Astrocyte (in vitro differentiated cells and primary cell): Measurements from ENCODE around the gene ZNF292. TPM values are rescaled to one million over a fixed set of nuclear protein-coding genes. Genes with fewer than 3 reads are reported as not detected.

Source experiments
- DNase-seq: peaks from one replicate; pipeline ENCODE4 v3.0.0-alpha.2; 2010; ENCODE audit warnings: low read depth
- FAIRE-seq: peaks from 2 replicates; lab custom pipeline; 2011; peaks lifted over from hg19 to GRCh38; lab: Jason Lieb, UNC
- H2AFZ ChIP-seq: 2 replicates; pipeline ENCODE4 v1.6.0; 2012; ENCODE audit warnings: low read depth, low read length, inconsistent platforms
- H3K27ac ChIP-seq: 2 replicates; pipeline ENCODE4 v1.5.1; 2011; ENCODE audit warnings: low read depth, low read length, inconsistent platforms
- H3K27me3 ChIP-seq: 2 replicates; pipeline ENCODE4 v1.6.0; 2011; ENCODE audit warnings: low read length, inconsistent platforms; ENCODE audit not compliant: insufficient read depth
- H3K36me3 ChIP-seq: 2 replicates; pipeline ENCODE4 v1.5.1; 2011; ENCODE audit warnings: low read length, inconsistent platforms; ENCODE audit not compliant: insufficient read depth
- H3K4me1 ChIP-seq: 2 replicates; pipeline ENCODE4 v1.5.1; 2011; ENCODE audit warnings: low read length, inconsistent platforms; ENCODE audit not compliant: insufficient read depth
- H3K4me2 ChIP-seq: 2 replicates; pipeline ENCODE4 v1.6.0; 2012; ENCODE audit warnings: low read length, inconsistent platforms
- H3K4me3 ChIP-seq: 2 replicates; pipeline ENCODE4 v1.5.1; 2011; ENCODE audit warnings: low read depth, mild to moderate bottlenecking, low read length, inconsistent platforms; ENCODE audit not compliant: insufficient read depth
- H3K79me2 ChIP-seq: 2 replicates; pipeline ENCODE4 v1.6.0; 2012; ENCODE audit warnings: mild to moderate bottlenecking, low read length, inconsistent platforms; ENCODE audit not compliant: insufficient read depth
- H3K9ac ChIP-seq: 2 replicates; pipeline ENCODE4 v1.6.0; 2012; ENCODE audit warnings: mild to moderate bottlenecking, low read length, inconsistent platforms
- H3K9me3 ChIP-seq: 2 replicates; pipeline ENCODE4 v1.5.1; 2012; ENCODE audit warnings: low read depth, mild to moderate bottlenecking, low read length, inconsistent platforms; ENCODE audit not compliant: insufficient read depth
- H4K20me1 ChIP-seq: 2 replicates; pipeline ENCODE4 v1.6.0; 2012; ENCODE audit warnings: low read length, inconsistent platforms; ENCODE audit not compliant: insufficient read depth
- H3K27ac Mint-ChIP-seq: one replicate; pipeline ENCODE4 v1.8.0; 2021; ENCODE audit warnings: mild to moderate bottlenecking, mixed read lengths; ENCODE audit not compliant: unreplicated experiment
- H3K27me3 Mint-ChIP-seq: one replicate; pipeline ENCODE4 v1.8.0; 2021; ENCODE audit warnings: low read depth, mixed read lengths; ENCODE audit not compliant: unreplicated experiment
- H3K36me3 Mint-ChIP-seq: one replicate; pipeline ENCODE4 v1.8.0; 2021; ENCODE audit warnings: low read depth, mixed read lengths; ENCODE audit not compliant: unreplicated experiment
- H3K4me1 Mint-ChIP-seq: one replicate; pipeline ENCODE4 v1.8.0; 2021; ENCODE audit warnings: low read depth, mixed read lengths; ENCODE audit not compliant: unreplicated experiment
- H3K4me3 Mint-ChIP-seq: one replicate; pipeline ENCODE4 v1.8.0; 2021; ENCODE audit warnings: mild to moderate bottlenecking, moderate library complexity, mixed read lengths; ENCODE audit not compliant: unreplicated experiment
- H3K9me3 Mint-ChIP-seq: one replicate; pipeline ENCODE4 v1.8.0; 2021; ENCODE audit warnings: mild to moderate bottlenecking, mixed read lengths; ENCODE audit not compliant: unreplicated experiment
- EZH2 ChIP-seq: IDR thresholded peaks from 2 replicates; pipeline ENCODE4 v1.6.1; 2012; ENCODE audit warnings: mild to moderate bottlenecking, low read length, inconsistent platforms; ENCODE audit not compliant: insufficient read depth
- total RNA-seq: library from RNA; stranded (reverse); gene quantifications from 2 replicates; pipeline ENCODE4 v1.2.1, GENCODE V29; 2021
- TF ChIP-seq, protein P1 (sequence below): IDR thresholded peaks from 2 replicates; pipeline ENCODE4 v1.5.1; 2011; ENCODE audit warnings: low read depth, mild to moderate bottlenecking, inconsistent platforms, low read length, moderate library complexity; ENCODE audit not compliant: insufficient read depth

Gene ZNF292
- total RNA-seq, 1 donor from 2014 or later, result 31.5 TPM

DNA sequence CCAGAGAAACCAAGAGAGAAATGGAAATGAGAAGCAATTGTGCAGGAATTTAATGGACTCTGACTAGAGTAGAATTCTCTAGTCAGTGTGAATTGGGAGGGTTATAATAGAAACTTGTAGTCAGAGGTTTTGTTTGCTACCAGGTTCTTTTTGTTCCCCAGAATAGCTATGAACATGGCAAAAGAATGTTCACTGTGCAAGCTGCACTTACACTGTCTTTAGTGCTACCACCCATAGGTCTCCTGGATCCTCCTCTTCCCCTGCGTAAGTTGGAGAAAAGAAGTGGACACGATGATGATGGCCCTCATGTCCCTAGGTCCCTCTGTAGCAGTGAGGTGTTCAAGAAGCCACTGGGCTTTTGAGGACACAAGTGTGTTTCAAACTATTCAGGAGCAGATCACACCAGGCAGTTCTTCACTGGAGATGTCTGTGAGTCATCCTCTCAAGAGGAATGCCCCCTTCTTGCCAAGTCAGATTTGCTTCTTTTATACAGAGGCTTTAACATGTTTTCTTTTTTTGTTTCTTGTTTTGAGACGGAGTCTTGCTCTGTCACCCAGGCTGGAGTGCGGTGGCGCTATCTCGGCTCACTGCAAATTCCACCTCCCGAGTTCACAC, 119.4 kb downstream of the ZNF292 start:
- Mint-ChIP-seq H3K27me3 (no peaks in the 10 kb centered on the region), H3K36me3 (no peaks in the 10 kb centered on the region), H3K4me1 (peaks cover 19% of the 10 kb centered on the region), H3K9me3 (no peaks in the 10 kb centered on the region), H3K27ac (peak overlapping the region; percentile 54), H3K4me3 (no peak overlapping the region)
- Histone ChIP-seq H4K20me1 (peaks cover 3% of the 10 kb centered on the region), H3K27me3 (no peaks in the 10 kb centered on the region), H3K36me3 (no peaks in the 10 kb centered on the region), H3K4me1 (no peaks in the 10 kb centered on the region), H3K4me2 (no peak overlapping the region), H2AFZ (no peak overlapping the region), H3K27ac (no peak overlapping the region), H3K79me2 (no peaks in the 10 kb centered on the region), H3K9ac (no peak overlapping the region), H3K9me3 (no peaks in the 10 kb centered on the region), H3K4me3 (no peak overlapping the region)
- TF ChIP-seq, protein P1, sequence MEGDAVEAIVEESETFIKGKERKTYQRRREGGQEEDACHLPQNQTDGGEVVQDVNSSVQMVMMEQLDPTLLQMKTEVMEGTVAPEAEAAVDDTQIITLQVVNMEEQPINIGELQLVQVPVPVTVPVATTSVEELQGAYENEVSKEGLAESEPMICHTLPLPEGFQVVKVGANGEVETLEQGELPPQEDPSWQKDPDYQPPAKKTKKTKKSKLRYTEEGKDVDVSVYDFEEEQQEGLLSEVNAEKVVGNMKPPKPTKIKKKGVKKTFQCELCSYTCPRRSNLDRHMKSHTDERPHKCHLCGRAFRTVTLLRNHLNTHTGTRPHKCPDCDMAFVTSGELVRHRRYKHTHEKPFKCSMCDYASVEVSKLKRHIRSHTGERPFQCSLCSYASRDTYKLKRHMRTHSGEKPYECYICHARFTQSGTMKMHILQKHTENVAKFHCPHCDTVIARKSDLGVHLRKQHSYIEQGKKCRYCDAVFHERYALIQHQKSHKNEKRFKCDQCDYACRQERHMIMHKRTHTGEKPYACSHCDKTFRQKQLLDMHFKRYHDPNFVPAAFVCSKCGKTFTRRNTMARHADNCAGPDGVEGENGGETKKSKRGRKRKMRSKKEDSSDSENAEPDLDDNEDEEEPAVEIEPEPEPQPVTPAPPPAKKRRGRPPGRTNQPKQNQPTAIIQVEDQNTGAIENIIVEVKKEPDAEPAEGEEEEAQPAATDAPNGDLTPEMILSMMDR, result no peak
- no peak for TF ChIP-seq EZH2
- DNase-seq (peak; percentile 78), FAIRE-seq (peak; percentile 75)

DNA sequence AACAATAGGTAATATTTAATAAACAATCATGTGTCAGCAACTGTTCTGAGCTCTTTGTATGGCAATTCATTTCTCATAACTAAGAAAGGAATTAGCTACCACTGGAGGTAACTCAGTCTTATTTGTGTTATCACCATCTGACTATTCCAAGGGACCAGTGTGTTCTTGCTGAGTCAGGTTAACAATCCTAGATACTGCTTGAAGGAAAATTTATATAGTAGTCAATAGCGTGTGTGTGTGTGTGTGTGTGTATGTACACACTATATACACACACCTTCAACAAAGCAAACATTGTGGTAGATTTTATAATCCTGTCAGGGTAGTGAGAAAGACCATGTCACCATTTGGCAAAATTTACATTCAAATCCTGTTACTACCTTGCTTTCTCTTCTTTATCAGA, 121.3 kb downstream of the ZNF292 start:
- Histone ChIP-seq H3K9ac (no peak overlapping the region), H3K27ac (no peak overlapping the region), H3K4me3 (no peak overlapping the region), H3K4me1 (no peaks in the 10 kb centered on the region), H3K27me3 (no peaks in the 10 kb centered on the region), H2AFZ (no peak overlapping the region), H3K9me3 (no peaks in the 10 kb centered on the region), H3K36me3 (no peaks in the 10 kb centered on the region), H3K79me2 (no peaks in the 10 kb centered on the region), H3K4me2 (no peak overlapping the region), H4K20me1 (peaks cover 3% of the 10 kb centered on the region)
- H3K9me3 Mint-ChIP-seq, result no peaks in the 10 kb centered on the region
- H3K4me3 Mint-ChIP-seq, result no peak overlapping the region
- H3K36me3 Mint-ChIP-seq, result no peaks in the 10 kb centered on the region
- DNase-seq (no peak), FAIRE-seq (no peak)
- H3K27ac Mint-ChIP-seq, result no peak overlapping the region
- no peak for TF ChIP-seq EZH2
- TF ChIP-seq, protein P1, result no peak
- H3K27me3 Mint-ChIP-seq, result no peaks in the 10 kb centered on the region
- peaks cover 22% of the 10 kb centered on the region for H3K4me1 Mint-ChIP-seq

DNA sequence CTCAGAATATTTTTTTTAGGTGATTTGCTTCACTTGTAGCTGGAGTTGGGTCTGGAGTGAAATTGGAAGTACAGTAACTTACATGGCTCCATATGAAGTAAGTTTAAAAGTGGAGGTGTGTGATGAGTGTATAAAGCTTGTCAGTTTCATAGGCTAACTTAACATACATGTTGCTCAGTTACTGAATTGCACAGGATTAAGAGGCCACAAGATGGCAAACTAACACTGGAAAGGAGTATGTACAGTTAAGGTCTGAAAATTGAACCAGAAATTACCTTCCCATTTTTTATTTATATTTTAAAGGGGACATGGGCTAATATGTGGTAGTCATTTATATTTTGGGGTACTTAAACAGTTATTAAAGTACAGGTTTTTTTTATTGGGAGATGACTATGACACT, 121.8 kb downstream of the ZNF292 start:
- H3K27me3 Mint-ChIP-seq, result no peaks in the 10 kb centered on the region
- FAIRE-seq, result no peak

More for the DNA sequence above, 121.8 kb downstream of the ZNF292 start:
- Histone ChIP-seq H3K4me3 (no peak overlapping the region), H4K20me1 (peaks cover 3% of the 10 kb centered on the region), H3K9me3 (no peaks in the 10 kb centered on the region), H3K36me3 (no peaks in the 10 kb centered on the region), H3K4me2 (no peak overlapping the region), H3K27ac (no peak overlapping the region), H3K27me3 (no peaks in the 10 kb centered on the region), H3K9ac (no peak overlapping the region), H3K79me2 (no peaks in the 10 kb centered on the region), H3K4me1 (no peaks in the 10 kb centered on the region), H2AFZ (no peak overlapping the region)
- H3K4me1 Mint-ChIP-seq, result peaks cover 23% of the 10 kb centered on the region
- H3K4me3 Mint-ChIP-seq, result no peak overlapping the region
- no peak overlapping the region for H3K27ac Mint-ChIP-seq
- H3K9me3 Mint-ChIP-seq, result no peaks in the 10 kb centered on the region
- TF ChIP-seq, protein P1, result peak; percentile 5
- TF ChIP-seq EZH2, result no peak
- no peaks in the 10 kb centered on the region for H3K36me3 Mint-ChIP-seq
- no peak for DNase-seq
